GM19043 (cell line): ENCODE measurements around the gene GUSB.
"Not testable (repeated sequence)": the region's sequence is repeated elsewhere in the genome, so short reads cannot be mapped to it uniquely, and the experiment has no call there.

Experiments
- ATAC-seq: cut with Tn5 transposase; IDR thresholded peaks from one replicate; pipeline ENCODE4 v1.9.1; 2021; ENCODE audit warnings: low read depth; ENCODE audit not compliant: unreplicated experiment

Gene GUSB

DNA sequence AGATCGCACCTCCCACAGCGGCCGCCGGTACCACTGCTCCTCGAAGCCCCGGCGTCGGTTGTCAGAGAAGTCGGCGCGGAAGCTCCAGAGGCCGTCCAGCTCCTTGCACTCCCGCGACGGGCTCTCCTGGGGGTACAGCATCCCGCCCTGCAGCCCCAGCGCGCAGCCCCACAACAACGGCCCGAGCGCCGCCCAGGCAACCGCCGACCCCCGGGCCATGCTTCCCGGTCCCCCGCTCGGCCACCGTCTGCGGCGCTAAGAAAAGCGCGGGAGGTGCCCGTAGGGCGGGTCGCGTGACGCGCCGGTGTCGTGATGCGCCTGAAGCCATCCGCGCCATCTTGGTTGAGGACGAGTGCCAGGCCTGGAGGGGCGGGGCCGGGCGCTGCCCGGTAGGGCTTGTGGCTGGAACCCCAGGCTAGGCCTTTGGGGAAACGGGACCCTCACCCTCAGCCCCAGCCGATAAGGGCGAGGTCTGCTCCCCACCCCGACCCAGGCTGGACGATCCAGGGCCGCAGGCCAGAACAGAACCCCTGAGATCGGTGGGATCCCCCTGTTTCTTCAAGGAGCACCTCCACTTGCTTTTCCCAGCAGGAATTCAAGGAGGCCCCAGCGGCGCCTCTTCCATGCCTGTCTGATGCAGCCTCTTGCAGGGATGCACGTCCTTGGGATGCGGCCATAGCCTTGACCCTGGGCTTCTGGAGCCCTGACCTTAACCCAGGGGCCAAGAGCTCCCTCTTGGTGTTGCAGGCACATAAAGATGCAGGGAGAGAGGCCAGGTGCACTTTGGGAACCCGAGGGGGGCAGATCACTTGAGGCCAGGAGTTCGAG, at the start of gene GUSB:
Gene GUSB (minus strand): TSS at position 249 of the 828 bp plus-strand sequence. CDS start 30 bp downstream, at position 219.
- peak; percentile 67 for ATAC-seq

DNA sequence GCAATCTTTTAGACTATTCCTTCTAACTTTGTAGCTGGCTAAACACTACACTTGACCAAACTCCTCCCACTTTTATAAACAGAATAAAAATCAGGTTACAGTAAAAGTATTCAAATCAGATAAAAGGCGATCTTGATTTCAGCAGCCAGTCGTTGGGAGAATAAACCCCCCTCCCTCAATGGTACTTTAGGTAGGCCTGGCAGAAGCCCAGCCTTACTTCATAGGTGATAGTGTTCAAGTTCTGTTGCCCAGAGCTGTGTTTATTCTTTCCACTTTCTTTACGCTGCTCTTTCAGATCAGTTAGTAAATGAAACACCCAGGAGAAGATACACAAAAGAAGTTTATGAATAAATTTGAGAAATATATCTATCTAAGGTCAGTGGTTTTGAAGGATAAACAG, 46.3 kb upstream of the GUSB start:
- ATAC-seq, result not testable (repeated sequence)

DNA sequence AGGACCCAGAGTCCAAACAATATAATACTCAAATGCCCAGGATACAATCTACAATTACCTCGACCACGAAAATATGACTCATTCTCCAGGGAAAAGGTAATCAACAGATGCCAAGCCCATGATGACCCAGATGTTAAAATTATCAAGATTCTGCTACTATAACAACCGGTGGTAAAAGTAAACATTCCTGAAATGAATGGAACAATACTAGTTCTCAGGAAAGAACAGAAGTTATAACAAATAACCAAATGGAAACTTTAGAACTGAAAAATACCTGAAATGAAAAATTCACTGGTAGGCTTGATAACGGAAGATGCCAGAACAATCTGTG, 34.1 kb upstream of the GUSB start:
- ATAC-seq, result no peak

DNA sequence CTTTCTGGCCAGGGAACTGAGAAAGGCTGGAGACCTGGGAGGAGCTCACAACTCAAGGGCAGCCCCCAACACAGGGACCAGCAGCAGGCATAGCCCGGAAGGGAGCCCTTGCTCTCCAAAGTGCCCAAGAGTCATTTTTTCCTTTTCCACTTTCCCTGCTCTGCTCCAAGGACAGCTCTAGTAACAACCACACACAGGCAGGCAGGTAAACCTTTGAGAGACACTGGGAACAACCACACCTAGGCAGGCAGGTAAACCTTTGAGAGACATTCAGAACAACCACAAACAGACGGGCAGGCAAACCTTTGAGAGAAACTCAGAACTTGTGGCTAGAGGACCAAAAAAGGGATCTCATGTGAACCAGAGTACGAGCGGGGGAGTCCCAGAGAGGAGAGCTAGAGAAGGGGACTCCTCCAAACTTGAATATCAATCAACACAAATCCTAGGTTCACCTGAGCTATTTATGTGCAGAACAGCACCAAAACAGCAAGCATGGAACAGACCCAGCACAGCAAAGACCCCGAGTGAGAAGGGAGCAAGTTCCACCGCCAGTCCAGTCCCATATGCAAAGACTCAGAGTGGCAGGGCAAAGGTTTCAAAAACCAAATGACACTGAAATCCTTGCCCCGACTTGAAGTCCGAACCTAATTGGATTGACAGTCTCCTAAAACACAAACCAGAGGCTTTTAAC, 33.6 kb upstream of the GUSB start:
- no peak for ATAC-seq

DNA sequence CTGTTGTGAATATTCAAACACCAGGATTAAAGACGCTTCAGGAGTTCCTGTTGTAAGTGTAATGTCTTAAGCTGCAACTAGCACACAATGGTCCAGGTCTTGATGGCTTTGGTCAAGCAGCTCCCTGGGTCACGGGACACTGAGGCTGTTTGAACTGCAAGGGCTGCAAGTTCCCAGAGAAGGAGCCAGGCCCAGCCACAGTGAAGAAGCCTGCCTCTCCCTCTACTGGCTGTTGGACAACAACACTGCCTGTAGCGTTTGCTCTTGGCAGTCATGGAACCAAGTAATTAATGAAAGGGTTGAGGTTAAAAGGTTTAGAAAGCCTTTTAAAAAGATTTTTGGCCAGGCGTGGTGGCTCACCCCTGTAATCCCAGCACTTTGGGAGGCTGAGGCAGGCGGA, 31.9 kb upstream of the GUSB start:
- ATAC-seq, result no peak

DNA sequence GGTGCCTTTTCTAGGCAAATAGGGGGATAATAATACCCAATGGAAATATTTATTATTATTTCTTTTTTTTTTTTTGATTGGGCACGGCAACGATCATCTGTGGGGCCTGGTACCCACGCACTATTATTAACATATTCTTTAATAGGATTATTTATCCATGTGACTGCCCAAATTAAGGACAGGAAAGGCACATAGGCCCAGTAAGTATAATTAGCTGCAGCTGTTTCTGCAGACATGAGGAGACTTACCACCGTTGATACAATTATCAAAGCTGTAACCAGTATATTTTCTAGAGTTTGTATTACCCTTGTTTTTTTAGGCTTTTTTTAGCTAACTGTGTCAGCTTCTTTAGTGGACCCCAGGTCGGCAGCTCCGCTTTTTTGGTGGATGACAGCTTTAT, 25.2 kb upstream of the GUSB start:
- ATAC-seq, result no peak

DNA sequence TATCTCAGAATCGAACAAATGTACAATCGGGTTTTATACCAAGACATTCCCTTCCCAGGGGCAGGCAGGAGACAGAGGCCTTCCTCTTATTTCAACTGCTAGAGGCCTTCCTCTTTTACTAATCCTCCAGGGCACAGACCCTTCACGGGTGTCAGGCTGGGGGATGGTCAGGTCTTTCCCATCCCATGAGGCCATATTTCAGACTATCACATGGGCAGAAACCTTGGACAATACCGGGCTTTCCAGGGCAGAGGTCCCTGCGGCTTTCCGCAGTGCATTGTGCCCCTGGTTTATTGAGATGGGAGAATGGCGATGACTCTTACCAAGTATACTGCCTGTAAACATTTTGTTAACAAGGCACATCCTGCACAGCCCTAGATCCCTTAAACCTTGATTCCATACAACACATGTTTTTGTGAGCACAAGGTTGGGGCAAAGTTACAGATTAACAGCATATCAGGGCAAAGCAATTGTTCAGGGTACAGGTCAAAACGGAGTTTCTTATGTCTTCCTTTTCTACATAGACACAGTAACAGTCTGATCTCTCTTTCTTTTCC, 23.2 kb upstream of the GUSB start:
- not testable (repeated sequence) for ATAC-seq

DNA sequence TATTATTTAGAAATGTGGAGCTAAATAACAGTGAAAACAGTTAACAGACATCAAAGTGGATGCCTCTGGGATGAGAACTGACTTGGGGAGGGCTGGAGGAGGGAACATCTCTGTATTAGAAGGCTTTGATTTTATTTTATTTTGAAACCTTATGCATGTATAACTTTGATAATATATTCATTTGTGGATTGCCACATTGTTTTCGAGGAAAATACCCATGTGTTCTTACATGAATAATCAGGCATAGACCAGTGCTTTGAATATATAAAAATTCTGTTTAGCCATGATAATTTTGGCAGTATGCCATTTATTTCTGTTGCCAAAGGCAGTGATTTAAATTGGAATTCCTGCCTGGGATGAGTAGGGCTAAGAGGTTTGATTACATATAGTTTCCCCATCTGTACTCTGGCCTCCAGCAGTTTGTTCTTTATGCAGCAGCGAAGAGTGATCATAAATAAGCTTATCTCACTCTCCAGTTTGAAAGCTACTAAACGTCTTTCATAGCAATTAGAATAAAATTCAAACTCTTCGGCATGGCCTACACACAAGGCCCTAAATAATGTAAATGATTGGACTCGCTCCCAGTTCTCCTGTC, 18.9 kb upstream of the GUSB start:
- not testable (repeated sequence) for ATAC-seq

DNA sequence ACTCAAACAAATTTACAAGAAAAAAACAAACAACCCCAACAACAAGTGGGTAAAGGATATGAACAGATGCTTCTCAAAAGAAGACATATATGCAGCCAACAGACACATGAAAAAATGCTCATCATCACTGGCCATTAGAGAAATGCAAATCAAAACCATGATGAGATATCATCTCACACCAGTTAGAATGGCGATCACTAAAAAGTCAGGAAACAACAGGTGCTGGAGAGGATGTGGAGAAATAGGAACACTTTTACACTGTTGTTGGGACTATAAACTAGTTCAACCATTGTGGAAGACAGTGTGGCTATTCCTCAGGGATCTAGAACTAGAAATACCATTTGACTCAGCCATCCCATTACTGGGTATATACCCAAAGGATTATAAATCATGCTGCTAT, 13.0 kb upstream of the GUSB start:
- ATAC-seq, result not testable (repeated sequence)

DNA sequence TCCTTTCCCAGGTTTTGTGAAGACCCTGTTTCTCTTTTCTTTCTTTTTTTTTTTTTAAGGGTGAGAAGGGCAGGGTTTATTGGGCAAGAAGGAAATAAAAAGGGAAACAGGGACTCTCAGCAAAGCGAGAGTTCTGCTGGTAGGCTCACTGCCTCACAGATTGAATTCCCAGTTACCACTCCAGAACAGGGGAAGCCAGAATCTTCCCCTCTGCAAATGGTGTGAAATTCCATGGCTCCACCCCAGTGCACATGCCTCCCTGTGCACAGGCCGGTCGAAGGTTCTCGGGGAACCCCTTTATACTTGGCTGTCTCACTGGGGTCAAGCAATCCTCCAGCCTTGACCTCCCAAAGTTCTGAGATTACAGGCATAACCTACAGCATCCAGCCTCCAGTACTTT, 10.5 kb upstream of the GUSB start:
- no peak for ATAC-seq

DNA sequence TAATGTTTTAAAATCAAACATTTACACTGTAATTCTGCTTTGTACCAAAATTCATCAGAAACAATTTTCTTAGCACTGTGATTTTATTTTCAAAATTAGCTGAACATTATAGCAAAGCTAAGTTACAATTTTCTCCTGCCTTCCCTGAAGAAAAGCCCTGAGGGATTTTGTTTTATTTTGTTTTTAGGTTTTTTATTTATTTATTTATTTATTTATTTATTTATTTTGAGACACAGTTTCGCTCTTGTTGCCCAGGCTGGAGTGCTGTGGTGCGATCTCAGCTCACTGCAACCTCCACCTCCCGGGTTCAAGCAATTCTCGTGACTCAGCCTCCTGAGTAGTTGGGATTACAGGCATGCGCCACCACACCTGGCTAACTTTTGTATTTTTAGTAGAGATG, 9.8 kb upstream of the GUSB start:
- ATAC-seq, result not testable (repeated sequence)

DNA sequence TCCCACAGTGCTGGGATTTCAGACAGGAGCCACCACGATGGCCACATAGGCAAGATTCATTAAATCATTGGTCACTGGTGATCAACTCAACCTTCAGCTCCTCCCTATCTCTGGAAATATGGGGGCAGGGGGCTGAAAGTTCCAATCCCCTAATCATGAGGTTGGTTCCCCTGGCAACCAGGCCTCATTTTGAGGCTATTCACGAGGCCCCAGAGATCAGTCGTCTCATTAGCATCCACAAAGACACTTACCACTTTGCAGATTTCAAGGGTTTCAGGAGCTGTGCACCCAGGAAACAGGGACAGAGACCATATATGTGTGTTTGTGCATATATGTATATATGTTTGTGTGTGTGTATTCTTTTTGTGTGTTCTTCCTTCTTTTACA, 7.7 kb upstream of the GUSB start:
- ATAC-seq, result no peak

DNA sequence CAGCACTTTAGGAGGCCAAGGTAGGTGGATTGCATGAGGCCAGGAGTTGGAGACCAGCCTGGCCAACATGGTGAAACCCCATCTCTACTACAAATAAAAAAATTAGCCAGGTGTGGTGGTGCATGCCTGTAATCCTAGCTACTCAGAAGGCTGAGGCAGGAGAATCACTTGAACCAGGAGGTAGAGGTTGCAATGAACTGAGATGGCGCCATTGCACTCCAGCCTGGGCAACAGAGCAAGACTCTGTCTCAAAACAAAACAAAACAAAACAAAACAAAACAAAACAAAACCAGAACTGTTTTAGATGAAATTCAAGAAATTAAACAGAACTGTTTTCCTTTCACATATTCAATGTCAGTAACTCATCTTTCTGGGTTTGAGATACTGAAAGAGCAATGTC, 6.5 kb upstream of the GUSB start:
- not testable (repeated sequence) for ATAC-seq

DNA sequence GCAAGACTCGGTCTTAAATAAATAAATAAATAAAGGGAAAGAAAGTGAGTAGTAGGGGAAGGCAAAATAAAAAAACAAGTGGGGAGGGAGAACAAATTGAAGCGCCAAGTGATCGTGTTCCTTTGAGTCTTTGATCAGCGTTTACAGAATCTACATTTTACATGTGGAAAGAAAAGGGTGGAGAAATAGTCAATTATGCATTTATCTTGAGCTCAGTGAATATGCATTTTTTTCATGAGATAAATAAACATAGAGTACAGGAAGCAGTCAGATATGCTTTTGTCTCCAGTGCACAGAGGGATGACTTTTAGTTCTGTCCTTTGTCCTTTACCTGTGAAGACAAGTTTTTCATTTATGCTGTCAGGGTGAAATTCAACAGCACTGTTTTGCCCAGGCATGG, 6.1 kb upstream of the GUSB start:
- ATAC-seq, result no peak

DNA sequence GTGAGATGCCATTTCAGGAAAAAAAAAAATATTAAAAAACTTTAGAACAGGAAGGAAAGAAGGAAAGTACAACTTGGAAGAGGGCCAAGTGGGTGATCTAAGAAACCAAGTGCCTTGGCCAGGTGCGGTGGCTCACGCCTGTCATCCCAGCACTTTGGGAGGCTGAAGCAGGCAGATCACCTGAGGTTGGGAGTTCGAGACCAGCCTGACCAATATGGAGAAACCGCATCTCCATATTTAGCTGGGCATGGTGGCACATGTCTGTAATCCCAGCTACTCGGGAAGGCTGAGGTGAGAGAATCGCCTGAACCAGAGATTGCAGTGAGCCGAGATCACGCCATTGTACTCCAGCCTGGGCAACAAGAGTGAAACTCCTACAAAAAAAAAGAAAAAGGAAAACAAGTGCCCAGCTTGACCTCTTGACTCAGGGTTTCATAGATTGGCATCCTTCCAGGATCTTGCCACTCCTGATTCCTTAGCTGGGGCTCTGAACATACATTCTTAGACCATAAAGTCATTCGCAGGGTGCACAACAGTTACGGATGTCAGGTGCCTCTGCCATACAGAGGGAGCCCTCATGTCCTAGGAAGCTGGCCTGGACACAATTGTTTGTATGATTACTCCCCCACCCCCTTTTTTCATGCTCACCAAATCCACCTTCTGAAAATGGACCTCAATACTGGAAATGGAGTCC, 2.1 kb upstream of the GUSB start:
- no peak for ATAC-seq

DNA sequence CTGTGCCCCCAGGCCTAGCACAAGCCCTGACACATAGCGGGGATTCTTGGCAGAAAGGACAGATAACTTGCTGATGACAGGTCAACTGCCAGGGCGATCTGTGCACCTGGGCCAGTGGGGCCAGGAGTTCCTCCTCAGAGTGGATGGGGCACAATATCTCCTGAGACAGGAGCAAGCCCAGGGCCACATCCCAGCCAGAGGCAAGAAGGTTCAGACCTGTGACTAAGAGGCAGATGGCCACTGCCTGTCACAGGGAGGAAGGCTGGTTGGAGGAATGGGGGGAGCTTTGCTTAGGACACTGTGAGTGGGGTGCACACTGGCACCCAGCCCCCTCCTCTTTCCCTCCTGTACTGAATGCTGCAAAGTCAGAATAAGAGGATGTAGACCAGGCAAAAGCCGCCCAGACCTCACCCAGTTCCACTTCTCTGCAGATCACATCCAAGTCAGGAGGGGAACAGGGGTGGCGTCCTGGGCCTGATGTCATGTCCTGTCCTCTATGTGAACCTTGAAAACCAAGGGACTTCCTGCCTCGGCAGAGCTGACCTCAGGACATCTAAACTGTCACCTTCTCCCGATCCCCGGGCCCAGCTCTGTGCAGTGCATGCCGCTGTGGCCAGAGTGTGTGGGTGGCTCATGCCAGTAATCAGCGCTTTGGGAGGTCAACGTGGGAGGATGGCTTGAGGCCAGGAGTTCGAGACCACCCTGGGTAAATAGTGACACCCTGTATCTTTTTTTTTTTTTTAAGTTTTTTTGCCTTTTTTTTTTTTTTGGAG, 1.3 kb downstream of the GUSB start:
- peak; percentile 78 for ATAC-seq

DNA sequence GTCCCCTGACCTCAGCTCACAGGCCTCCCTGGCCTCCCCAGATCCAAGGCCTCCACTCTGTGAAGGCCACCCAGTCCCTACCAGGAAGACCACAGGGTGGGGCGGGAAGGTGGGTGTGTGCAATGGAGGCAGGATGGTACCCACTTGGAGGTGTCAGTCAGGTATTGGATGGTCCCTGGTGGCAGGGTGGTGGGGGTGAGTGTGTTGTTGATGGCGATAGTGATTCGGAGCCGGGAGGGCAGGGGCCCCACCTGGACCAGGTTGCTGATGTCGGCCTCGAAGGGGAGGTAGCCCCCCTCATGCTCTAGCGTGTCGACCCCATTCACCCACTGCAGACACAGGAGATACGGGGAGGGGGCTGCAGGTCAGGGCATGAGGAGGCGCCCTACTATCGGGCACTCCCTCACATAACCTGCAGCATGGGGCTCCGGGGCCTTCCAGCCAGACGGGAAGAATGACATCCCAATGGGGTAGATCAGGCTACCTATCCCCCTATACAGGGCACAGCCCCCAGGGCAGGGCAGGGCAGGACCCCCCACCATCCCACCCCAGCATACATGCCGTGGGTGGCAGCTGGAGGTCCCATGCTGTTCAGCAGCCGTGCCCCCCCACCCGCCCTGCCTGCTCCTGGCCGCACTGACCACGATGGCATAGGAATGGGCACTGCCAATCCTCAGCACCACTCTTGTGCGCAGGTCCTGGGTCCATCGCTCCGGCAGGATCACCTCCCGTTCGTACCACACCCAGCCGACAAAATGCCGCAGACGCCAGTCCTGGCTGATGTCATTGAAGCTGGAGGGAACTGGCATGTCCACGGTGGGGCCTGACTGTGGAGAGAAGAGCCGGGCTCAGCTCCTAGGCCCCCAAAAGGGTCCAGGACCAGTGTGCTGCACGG, 2.2 kb downstream of the GUSB start:
- ATAC-seq, result no peak

DNA sequence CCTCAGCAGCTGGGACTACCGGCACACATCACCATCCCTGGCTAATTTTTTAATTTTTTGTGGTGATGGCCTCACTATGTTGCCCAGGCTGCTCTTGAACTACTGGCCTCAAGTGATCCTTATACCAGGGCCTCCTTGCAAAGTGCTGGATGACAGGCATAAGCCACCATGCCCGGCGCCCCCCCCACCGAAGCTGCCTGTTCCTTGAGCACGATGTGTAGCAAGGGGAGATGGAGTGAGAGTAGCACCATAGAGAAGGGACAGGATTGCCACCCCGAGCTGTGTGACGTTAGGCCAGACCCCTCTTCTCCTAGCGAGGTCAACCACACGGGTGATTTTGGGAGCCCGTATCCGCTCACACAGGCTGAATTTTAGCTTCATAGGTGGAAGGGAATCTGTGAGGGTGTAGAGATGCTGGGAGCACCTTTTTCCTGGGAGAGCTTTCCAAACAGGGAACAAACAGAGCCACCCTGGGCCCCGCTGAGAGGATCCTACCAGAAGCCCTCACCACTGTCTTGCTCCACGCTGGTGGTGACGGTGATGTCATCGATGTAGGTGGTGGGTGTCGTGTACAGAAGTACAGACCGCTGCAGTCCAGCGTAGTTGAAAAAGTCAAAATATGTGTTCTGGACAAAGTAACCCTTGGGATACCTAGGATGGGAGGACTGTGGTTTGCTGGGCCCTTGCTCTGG, 3.0 kb downstream of the GUSB start:
- no peak for ATAC-seq
